OCI-LY3 (cell line): ENCODE results near the gene ITPKA.

Experiments used
- CTCF ChIP-seq: fragments of 200-600, 300-600 bp; sonication (generic); IDR thresholded peaks from 2 replicates; pipeline ENCODE4 v1.5.1; 2014; ENCODE audit warnings: antibody characterized with exemption, low read length, low read depth
- EZH2phosphoT487 ChIP-seq: fragments of 200-600 bp; shearing (Covaris generic); IDR thresholded peaks from 2 replicates; pipeline ENCODE4 v1.6.1; 2018; ENCODE audit warnings: antibody characterized with exemption, mixed run types, low read depth

GRCh38 chr15:41483519-41483918, 10.2 kb upstream of the ITPKA start:
- no peak for TF ChIP-seq CTCF
- TF ChIP-seq EZH2phosphoT487: no peak
